PC-9 (cell line): ENCODE measurements around the gene MSMO1. TPM values are rescaled to one million over a fixed set of nuclear protein-coding genes. Genes with fewer than 3 reads are reported as not detected.

ENCODE experiments used
- BruUV-seq: library from RNA; stranded (reverse); fragments of 400-500 nt; replicated peaks from 2 replicates; lab custom pipeline; 2021; lab: Mats Ljungman, UMichigan
- CTCF ChIA-PET: fragments of 300-600 bp; sonication (Branson Sonifier 250); formaldehyde crosslinking; loops from one replicate; lab custom pipeline; 2022; ENCODE audit warnings: antibody characterized with exemption; lab: Charles Lee
- POLR2A ChIA-PET: fragments of 300-600 bp; sonication (Branson Sonifier 250); formaldehyde crosslinking; loops from one replicate; lab custom pipeline; 2022; ENCODE audit warnings: antibody characterized with exemption; ENCODE audit not compliant: unreplicated experiment; lab: Charles Lee
- DNase-seq, 2 experiments: peaks; one replicate each; pipeline versions ENCODE4 v3.0.0 to v3.0.0-alpha.2; 2015 to 2022; ENCODE audit warnings: mixed read lengths in 1 of 2
- H2AFZ ChIP-seq: fragments of 200-600 bp; sonication (generic); 2 replicates; pipeline ENCODE4 v1.8.1; 2017; ENCODE audit warnings: antibody characterized with exemption
- H3F3A ChIP-seq: fragments of 200-600 bp; sonication (generic); 2 replicates; pipeline ENCODE4 v1.8.1; 2017; ENCODE audit warnings: antibody characterized with exemption, mild to moderate bottlenecking, low read depth; ENCODE audit not compliant: insufficient read depth
- H3K27ac ChIP-seq: fragments of 200-600 bp; sonication (generic); 2 replicates; pipeline ENCODE4 v1.6.1; 2016; ENCODE audit warnings: mixed run types
- H3K27me3 ChIP-seq: fragments of 200-600 bp; sonication (generic); 2 replicates; pipeline ENCODE4 v1.6.1; 2016; ENCODE audit warnings: low read depth, mixed run types; ENCODE audit not compliant: insufficient read depth
- H3K36me3 ChIP-seq: fragments of 200-600 bp; sonication (generic); 2 replicates; pipeline ENCODE4 v1.6.1; 2016; ENCODE audit warnings: low read depth, mixed run types
- H3K4me1 ChIP-seq: fragments of 200-600 bp; sonication (generic); replicated peaks from 2 replicates; pipeline ENCODE4 v1.6.1; 2016; ENCODE audit warnings: mixed run types; ENCODE audit not compliant: insufficient read depth
- H3K4me2 ChIP-seq: fragments of 200-600 bp; sonication (generic); 2 replicates; pipeline ENCODE4 v1.6.1; 2017; ENCODE audit warnings: mixed run types
- H3K4me3 ChIP-seq: fragments of 200-600 bp; sonication (generic); 2 replicates; pipeline ENCODE4 v1.6.1; 2016; ENCODE audit warnings: mixed run types
- H3K79me2 ChIP-seq: fragments of 200-600 bp; sonication (generic); 2 replicates; pipeline ENCODE4 v1.6.1; 2017; ENCODE audit warnings: low read depth, mixed run types
- H3K9me2 ChIP-seq: fragments of 200-600 bp; sonication (generic); 2 replicates; pipeline ENCODE4 v1.8.1; 2017; ENCODE audit warnings: mild to moderate bottlenecking; ENCODE audit not compliant: insufficient read depth
- H3K9me3 ChIP-seq: fragments of 200-600 bp; sonication (generic); 2 replicates; pipeline ENCODE4 v1.8.1; 2016; ENCODE audit warnings: low read depth; ENCODE audit not compliant: insufficient read depth
- H4K20me1 ChIP-seq: fragments of 200-600 bp; sonication (generic); 2 replicates; pipeline ENCODE4 v1.8.1; 2017; ENCODE audit not compliant: insufficient read depth
- EZH2 ChIP-seq: fragments of 200-600 bp; sonication (generic); IDR thresholded peaks from 2 replicates; pipeline ENCODE4 v1.8.0; 2017; ENCODE audit warnings: antibody characterized with exemption, low read depth
- intact Hi-C: fragments of 100-400 bp; cut with micrococcal nuclease; formaldehyde crosslinking; loops from one replicate; pipeline ENCODE4 v1.10.0; 2022; ENCODE audit not compliant: unreplicated experiment
- total RNA-seq: library from RNA; stranded (reverse); gene quantifications from 2 replicates; pipeline ENCODE4 v1.2.3, GENCODE V29; 2021
- TF ChIP-seq, protein P1 (sequence below): fragments of 200-600 bp; sonication (generic); conservative IDR thresholded peaks from 2 replicates; pipeline ENCODE4 v1.6.1; 2017; ENCODE audit warnings: mixed run types, antibody characterized with exemption, mild to moderate bottlenecking, moderate library complexity

MSMO1 gene
- total RNA-seq, 1 experiment from 2014 or later = 117 TPM

- Histone ChIP-seq H2AFZ (no peak overlapping the region), H3K27me3 (no peaks in the 10 kb centered on the region), H3K4me3 (no peak overlapping the region), H3K79me2 (no peaks in the 10 kb centered on the region), H3K4me2 (no peak overlapping the region), H3K9me2 (no peaks in the 10 kb centered on the region), H3K4me1 (no peaks in the 10 kb centered on the region), H3F3A (no peaks in the 10 kb centered on the region), H3K27ac (no peak overlapping the region), H4K20me1 (no peaks in the 10 kb centered on the region), H3K9me3 (no peaks in the 10 kb centered on the region), H3K36me3 (0 out of 2 replicates have a peak, but pooled peaks cover 3% of the 10 kb centered on the region)
- ChIA-PET CTCF (no interaction called here), POLR2A (no interaction called here)
- no peak for TF ChIP-seq EZH2
- TF ChIP-seq, protein P1, sequence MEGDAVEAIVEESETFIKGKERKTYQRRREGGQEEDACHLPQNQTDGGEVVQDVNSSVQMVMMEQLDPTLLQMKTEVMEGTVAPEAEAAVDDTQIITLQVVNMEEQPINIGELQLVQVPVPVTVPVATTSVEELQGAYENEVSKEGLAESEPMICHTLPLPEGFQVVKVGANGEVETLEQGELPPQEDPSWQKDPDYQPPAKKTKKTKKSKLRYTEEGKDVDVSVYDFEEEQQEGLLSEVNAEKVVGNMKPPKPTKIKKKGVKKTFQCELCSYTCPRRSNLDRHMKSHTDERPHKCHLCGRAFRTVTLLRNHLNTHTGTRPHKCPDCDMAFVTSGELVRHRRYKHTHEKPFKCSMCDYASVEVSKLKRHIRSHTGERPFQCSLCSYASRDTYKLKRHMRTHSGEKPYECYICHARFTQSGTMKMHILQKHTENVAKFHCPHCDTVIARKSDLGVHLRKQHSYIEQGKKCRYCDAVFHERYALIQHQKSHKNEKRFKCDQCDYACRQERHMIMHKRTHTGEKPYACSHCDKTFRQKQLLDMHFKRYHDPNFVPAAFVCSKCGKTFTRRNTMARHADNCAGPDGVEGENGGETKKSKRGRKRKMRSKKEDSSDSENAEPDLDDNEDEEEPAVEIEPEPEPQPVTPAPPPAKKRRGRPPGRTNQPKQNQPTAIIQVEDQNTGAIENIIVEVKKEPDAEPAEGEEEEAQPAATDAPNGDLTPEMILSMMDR = no peak
- DNase-seq = no peak
- BruUV-seq = no TSS peak
- intact Hi-C loops = no loop called here
Measured at GRCh38 chr4:165297626-165298025, 29.8 kb upstream of the MSMO1 start.

DNA sequence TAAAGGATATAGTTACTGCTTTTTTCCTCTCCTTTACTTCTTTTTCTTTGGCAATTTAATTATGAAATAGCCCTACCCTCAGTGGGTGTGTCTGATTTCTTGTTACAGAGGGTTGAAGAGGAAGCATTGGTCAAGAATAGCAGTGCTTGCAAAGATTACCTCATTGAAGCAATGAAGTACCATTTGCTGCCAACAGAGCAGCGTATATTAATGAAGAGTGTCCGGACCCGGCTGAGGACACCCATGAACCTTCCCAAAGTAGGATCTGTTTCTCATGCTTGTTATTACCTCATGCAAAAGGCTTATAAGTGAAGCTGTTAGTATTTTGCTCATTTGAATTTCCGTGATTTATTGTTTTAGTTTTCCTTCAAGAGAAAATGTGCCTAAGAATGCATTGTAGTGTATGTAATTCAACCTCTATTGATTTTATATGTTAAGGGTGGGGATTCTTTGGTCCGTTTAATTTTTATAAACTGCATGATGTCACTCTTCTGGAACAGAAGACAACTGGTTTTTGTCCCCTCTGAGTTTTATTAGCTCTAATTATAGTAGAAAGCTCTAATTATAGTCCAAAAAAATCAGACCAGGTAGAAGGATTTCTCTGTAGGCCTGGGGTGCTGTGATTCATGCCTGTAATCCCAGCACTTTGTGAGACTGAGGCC lies 27.9 kb upstream of the MSMO1 start:
- POLR2A ChIA-PET = no interaction called here

GRCh38 chr4:165301833-165302232 lies 25.6 kb upstream of the MSMO1 start:
- H3K4me2 ChIP-seq = no peak overlapping the region
- ChIA-PET CTCF (no interaction called here), POLR2A (interaction anchor here (0.7 kb wide), 1 partner anchor 30 kb away, joined by 3 read pairs; no protein-coding TSS in a partner anchor)
- intact Hi-C loops = no loop called here
- H3K27me3 ChIP-seq = no peaks in the 10 kb centered on the region
- H3K79me2 ChIP-seq = no peaks in the 10 kb centered on the region
- no peak overlapping the region for H2AFZ ChIP-seq
- H4K20me1 ChIP-seq = no peaks in the 10 kb centered on the region
- TF ChIP-seq, protein P1 = no peak
- no peak for TF ChIP-seq EZH2
- H3K27ac ChIP-seq = no peak overlapping the region
- BruUV-seq = no TSS peak
- no peak overlapping the region for H3K4me3 ChIP-seq
- H3F3A ChIP-seq = no peaks in the 10 kb centered on the region
- H3K4me1 ChIP-seq = no peaks in the 10 kb centered on the region
- H3K9me3 ChIP-seq = no peaks in the 10 kb centered on the region
- 0 out of 2 replicates have a peak, but pooled peaks cover 3% of the 10 kb centered on the region for H3K36me3 ChIP-seq
- no peak for DNase-seq
- H3K9me2 ChIP-seq = no peaks in the 10 kb centered on the region

More for the DNA sequence above, 27.9 kb upstream of the MSMO1 start:
- Histone ChIP-seq H3K27ac (no peak overlapping the region), H3K79me2 (no peaks in the 10 kb centered on the region), H3K4me2 (no peak overlapping the region), H3K4me1 (no peaks in the 10 kb centered on the region), H3K27me3 (no peaks in the 10 kb centered on the region), H3K9me3 (no peaks in the 10 kb centered on the region), H4K20me1 (no peaks in the 10 kb centered on the region), H3K36me3 (0 out of 2 replicates have a peak, but pooled peaks cover 3% of the 10 kb centered on the region), H3F3A (no peaks in the 10 kb centered on the region), H3K4me3 (no peak overlapping the region), H2AFZ (no peak overlapping the region), H3K9me2 (no peaks in the 10 kb centered on the region)
- intact Hi-C loops = no loop called here
- no TSS peak for BruUV-seq
- TF ChIP-seq, protein P1 = no peak
- TF ChIP-seq EZH2 = no peak
- DNase-seq = no peak
- CTCF ChIA-PET = no interaction called here
